Measurements from ENCODE around the gene LYRM2.
A peak's percentile ranks its signal among the peaks of the same experiment; 100 is the strongest.

The LYRM2 gene

DNA sequence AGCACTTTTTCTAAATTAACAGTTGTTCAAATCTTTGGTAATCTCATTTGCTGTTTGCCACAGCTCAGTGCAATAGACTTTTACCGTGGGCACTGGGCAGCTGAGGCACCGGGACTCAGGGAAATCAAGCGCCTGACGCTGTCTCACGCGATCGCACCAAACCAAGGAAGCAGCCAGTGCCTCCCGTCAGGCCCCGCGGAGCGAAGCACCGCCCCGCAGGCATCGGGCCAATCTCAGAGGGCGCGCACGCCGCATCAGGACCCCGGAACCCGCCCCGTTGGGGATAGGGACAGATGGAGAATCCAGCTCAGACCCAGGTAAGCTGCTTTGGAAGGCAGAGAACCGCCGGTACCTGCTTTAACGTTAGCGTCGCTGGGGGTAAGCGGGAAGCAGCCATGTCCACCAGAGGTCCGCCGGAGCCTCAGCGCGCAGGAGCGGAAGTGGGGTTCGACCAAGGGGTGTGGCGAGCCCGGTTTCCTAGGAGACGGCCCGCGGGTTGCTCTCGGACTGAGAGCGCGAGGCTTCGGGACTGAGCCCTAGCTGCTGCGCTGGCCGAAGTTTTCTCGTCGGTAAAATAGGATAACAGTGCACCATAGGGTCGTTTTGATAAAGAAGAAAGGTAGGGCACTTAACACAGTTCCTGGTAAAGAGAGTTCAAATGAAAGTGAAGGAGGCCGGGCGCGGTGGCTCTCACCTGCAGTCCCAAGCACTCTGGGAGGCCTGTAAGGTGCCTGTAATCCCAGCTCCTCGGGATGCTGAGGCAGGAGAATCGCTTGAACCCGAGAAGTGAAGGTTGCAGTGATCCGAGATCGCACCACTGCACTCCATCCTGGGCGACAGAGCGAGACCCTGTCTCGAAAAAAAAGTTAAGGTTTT lies at the start of gene LYRM2:
LYRM2 (minus strand) TSS at position 428 of the 876 bp plus-strand sequence; CDS start at position 397, 31 bp downstream.
- peak; percentile 98 for ATAC-seq
- TF ChIP-seq, protein P1, sequence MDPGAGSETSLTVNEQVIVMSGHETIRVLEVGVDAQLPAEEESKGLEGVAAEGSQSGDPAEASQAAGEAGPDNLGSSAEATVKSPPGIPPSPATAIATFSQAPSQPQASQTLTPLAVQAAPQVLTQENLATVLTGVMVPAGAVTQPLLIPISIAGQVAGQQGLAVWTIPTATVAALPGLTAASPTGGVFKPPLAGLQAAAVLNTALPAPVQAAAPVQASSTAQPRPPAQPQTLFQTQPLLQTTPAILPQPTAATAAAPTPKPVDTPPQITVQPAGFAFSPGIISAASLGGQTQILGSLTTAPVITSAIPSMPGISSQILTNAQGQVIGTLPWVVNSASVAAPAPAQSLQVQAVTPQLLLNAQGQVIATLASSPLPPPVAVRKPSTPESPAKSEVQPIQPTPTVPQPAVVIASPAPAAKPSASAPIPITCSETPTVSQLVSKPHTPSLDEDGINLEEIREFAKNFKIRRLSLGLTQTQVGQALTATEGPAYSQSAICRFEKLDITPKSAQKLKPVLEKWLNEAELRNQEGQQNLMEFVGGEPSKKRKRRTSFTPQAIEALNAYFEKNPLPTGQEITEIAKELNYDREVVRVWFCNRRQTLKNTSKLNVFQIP (CRISPR knock-in tag; IDR thresholded peaks at IDR 0.05; ENCODE audit: borderline replicate concordance, low read depth) = no peak
- TF ChIP-seq ZNF70 (CRISPR knock-in tag; IDR thresholded peaks at IDR 0.05) = no peak
- TF ChIP-seq RARB (CRISPR knock-in tag; IDR thresholded peaks at IDR 0.05) = no peak
- TF ChIP-seq ARNTL (CRISPR knock-in tag; IDR thresholded peaks at IDR 0.05; ENCODE audit: borderline replicate concordance, low read depth) = no peak
- no peak for TF ChIP-seq PPARA (CRISPR knock-in tag; IDR thresholded peaks at IDR 0.05; ENCODE audit: borderline replicate concordance)

DNA sequence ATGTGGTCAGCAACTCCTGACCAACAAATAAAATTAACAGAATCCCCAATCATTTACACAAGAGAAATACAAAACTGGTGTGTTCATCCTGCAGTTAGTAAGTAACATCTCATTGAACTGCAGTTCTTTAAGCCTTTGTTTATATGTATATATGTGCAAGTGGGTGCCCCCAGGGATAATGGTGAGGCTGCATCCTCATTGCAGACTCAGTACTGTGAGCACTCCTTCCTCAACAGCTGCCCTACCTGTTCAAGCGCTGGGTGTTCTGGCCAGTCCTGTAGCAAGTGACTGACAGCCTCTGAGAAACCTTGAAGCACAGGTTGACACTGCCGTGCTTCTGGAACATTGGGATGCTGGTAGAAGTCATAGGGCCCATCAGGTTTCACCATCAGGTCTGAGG lies 49.8 kb upstream of the LYRM2 start:
- no peak for ATAC-seq
- TF ChIP-seq, protein P1 (CRISPR knock-in tag; IDR thresholded peaks at IDR 0.05; ENCODE audit: borderline replicate concordance, low read depth) = no peak
- TF ChIP-seq TOX (CRISPR knock-in tag; IDR thresholded peaks at IDR 0.05; ENCODE audit: borderline replicate concordance) (no peak), ZC3H10 (CRISPR knock-in tag; IDR thresholded peaks at IDR 0.05) (no peak), ZNF8 (CRISPR knock-in tag; IDR thresholded peaks at IDR 0.05) (no peak), ZFP3 (CRISPR knock-in tag; IDR thresholded peaks at IDR 0.05) (no peak), SNAI2 (CRISPR knock-in tag; IDR thresholded peaks at IDR 0.05) (no peak), RARB (CRISPR knock-in tag; IDR thresholded peaks at IDR 0.05) (no peak), CSRNP3 (CRISPR knock-in tag; IDR thresholded peaks at IDR 0.05) (no peak), ZNF565 (CRISPR knock-in tag; conservative IDR thresholded peaks at IDR 0.05; ENCODE audit: low read depth) (no peak), PPARA (CRISPR knock-in tag; IDR thresholded peaks at IDR 0.05; ENCODE audit: borderline replicate concordance) (no peak), ZFP30 (CRISPR knock-in tag; IDR thresholded peaks at IDR 0.05) (no peak), CREB5 (CRISPR knock-in tag; IDR thresholded peaks at IDR 0.05; ENCODE audit: low read depth) (no peak), OSR1 (CRISPR knock-in tag; IDR thresholded peaks at IDR 0.05) (no peak)
- TF ChIP-seq, protein P2, sequence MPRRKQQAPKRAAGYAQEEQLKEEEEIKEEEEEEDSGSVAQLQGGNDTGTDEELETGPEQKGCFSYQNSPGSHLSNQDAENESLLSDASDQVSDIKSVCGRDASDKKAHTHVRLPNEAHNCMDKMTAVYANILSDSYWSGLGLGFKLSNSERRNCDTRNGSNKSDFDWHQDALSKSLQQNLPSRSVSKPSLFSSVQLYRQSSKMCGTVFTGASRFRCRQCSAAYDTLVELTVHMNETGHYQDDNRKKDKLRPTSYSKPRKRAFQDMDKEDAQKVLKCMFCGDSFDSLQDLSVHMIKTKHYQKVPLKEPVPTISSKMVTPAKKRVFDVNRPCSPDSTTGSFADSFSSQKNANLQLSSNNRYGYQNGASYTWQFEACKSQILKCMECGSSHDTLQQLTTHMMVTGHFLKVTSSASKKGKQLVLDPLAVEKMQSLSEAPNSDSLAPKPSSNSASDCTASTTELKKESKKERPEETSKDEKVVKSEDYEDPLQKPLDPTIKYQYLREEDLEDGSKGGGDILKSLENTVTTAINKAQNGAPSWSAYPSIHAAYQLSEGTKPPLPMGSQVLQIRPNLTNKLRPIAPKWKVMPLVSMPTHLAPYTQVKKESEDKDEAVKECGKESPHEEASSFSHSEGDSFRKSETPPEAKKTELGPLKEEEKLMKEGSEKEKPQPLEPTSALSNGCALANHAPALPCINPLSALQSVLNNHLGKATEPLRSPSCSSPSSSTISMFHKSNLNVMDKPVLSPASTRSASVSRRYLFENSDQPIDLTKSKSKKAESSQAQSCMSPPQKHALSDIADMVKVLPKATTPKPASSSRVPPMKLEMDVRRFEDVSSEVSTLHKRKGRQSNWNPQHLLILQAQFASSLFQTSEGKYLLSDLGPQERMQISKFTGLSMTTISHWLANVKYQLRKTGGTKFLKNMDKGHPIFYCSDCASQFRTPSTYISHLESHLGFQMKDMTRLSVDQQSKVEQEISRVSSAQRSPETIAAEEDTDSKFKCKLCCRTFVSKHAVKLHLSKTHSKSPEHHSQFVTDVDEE (CRISPR knock-in tag; IDR thresholded peaks at IDR 0.05) = no peak

DNA sequence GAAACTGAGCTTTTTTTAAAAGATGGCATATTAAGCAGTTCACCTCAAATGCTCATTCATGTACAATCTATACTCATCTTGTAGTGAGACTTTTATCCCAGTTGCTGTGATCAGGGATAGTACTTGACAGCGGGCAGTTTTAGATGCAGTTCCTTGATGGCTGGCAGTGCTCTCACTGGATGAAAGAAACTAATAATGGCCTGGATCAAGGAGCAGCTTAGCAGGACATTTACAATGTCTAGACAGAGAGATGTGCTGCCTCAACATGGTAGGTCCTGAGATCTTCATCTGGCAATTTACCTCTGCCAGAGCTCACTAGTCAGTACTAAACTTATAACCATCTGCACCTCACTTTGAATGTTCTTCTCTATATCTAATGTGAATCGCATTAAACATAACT lies 46.8 kb upstream of the LYRM2 start:
- ATAC-seq = no peak

More for the DNA sequence above, 46.8 kb upstream of the LYRM2 start:
- TF ChIP-seq ISL1 (CRISPR knock-in tag; IDR thresholded peaks at IDR 0.05) = no peak
- no peak for TF ChIP-seq CSRNP3 (CRISPR knock-in tag; IDR thresholded peaks at IDR 0.05)
- no peak for TF ChIP-seq ESRRG (CRISPR knock-in tag; IDR thresholded peaks at IDR 0.05)
- no peak for TF ChIP-seq ZNF565 (CRISPR knock-in tag; conservative IDR thresholded peaks at IDR 0.05; ENCODE audit: low read depth)
- no peak for TF ChIP-seq TCF4 (CRISPR knock-in tag; IDR thresholded peaks at IDR 0.05; ENCODE audit: borderline replicate concordance)
- no peak for TF ChIP-seq ZNF8 (CRISPR knock-in tag; IDR thresholded peaks at IDR 0.05)
- no peak for TF ChIP-seq OSR1 (CRISPR knock-in tag; IDR thresholded peaks at IDR 0.05)

Measured in SK-N-SH treated with all-trans-retinoic acid at 6 μM for 48 hours (cell line).